Central memory CD4-positive, alpha-beta T cell (primary cell): ENCODE results near the gene MTTP.
A peak's percentile ranks its signal among the peaks of the same experiment; 100 is the strongest.
"Not testable (repeated sequence)": the region's sequence is repeated elsewhere in the genome, so short reads cannot be mapped to it uniquely, and the experiment has no call there.

ENCODE experiments used
- DNase-seq: peaks from one replicate; pipeline ENCODE4 v3.0.0; 2022
- total RNA-seq, 3 experiments: gene quantifications; one replicate each; lab custom pipeline; 2026; lab: John Stamatoyannopoulos, UW

Gene MTTP
- 0 reads per million in 3 experiments for total RNA-seq

- no peak for DNase-seq
Observed at GRCh38 chr4:99574530-99575324, at the start of gene MTTP. TSS of gene MTTP (plus strand) at chr4:99574824. CDS start at chr4:99574910, 86 bp downstream.

GRCh38 chr4:99529228-99529627 is 45.4 kb upstream of the MTTP start:
- DNase-seq, result no peak

- no peak for DNase-seq
Observed at GRCh38 chr4:99529956-99530355, 44.7 kb upstream of the MTTP start.

- DNase-seq, result not testable (repeated sequence)
Observed at GRCh38 chr4:99534699-99535098, 39.9 kb upstream of the MTTP start.

- no peak for DNase-seq
Observed at GRCh38 chr4:99536271-99536670, 38.4 kb upstream of the MTTP start.

- DNase-seq, result no peak
Observed at GRCh38 chr4:99536848-99537247, 37.8 kb upstream of the MTTP start.

- DNase-seq, result no peak
Observed at GRCh38 chr4:99537674-99538073, 37.0 kb upstream of the MTTP start.

GRCh38 chr4:99540277-99540939 is 34.2 kb upstream of the MTTP start:
- no peak for DNase-seq

GRCh38 chr4:99552872-99553271 is 21.8 kb upstream of the MTTP start:
- DNase-seq, result no peak

- DNase-seq, result peak; percentile 97
Observed at GRCh38 chr4:99563310-99564186, 11.1 kb upstream of the MTTP start, which contains the start of gene TRMT10A. TSS of gene TRMT10A (minus strand) at chr4:99564039. CDS start at chr4:99559338, 4,701 bp downstream.

- no peak for DNase-seq
Observed at GRCh38 chr4:99564921-99565320, 9.7 kb upstream of the MTTP start.

GRCh38 chr4:99571883-99572282 is 2.7 kb upstream of the MTTP start:
- DNase-seq, result no peak

- no peak for DNase-seq
Observed at GRCh38 chr4:99572527-99573240, 1.9 kb upstream of the MTTP start.

- DNase-seq, result no peak
Observed at GRCh38 chr4:99573735-99574368, 772 bp upstream of the MTTP start.

- DNase-seq, result no peak
Observed at GRCh38 chr4:99578714-99579113, 4.1 kb downstream of the MTTP start.

- no peak for DNase-seq
Observed at GRCh38 chr4:99585516-99585915, 10.9 kb downstream of the MTTP start.

- no peak for DNase-seq
Observed at GRCh38 chr4:99586322-99586721, 11.7 kb downstream of the MTTP start.

GRCh38 chr4:99586797-99587196 is 12.2 kb downstream of the MTTP start:
- no peak for DNase-seq

- no peak for DNase-seq
Observed at GRCh38 chr4:99587309-99587708, 12.7 kb downstream of the MTTP start.

- DNase-seq, result no peak
Observed at GRCh38 chr4:99587803-99588202, 13.2 kb downstream of the MTTP start.

GRCh38 chr4:99591757-99592156 is 17.1 kb downstream of the MTTP start:
- no peak for DNase-seq
